ENCODE data around the gene KIRREL1.

Gene KIRREL1

GRCh38 chr1:157971769-157972168, 21.7 kb upstream of the KIRREL1 start:
- FAIRE-seq (no peak), DNase-seq (ENCODE audit: insufficient read length, low spot score) (no peak)
- no peak for TF ChIP-seq CTCF (IDR thresholded peaks at IDR 0.05; ENCODE audit: insufficient read depth, missing control alignments)

GRCh38 chr1:157975228-157975950, 18.1 kb upstream of the KIRREL1 start:
- DNase-seq (ENCODE audit: insufficient read length, low spot score) (no peak), FAIRE-seq (no peak)
- no peak for TF ChIP-seq CTCF (IDR thresholded peaks at IDR 0.05; ENCODE audit: insufficient read depth, missing control alignments)

- no peak for DNase-seq (ENCODE audit: insufficient read length, low spot score)
- FAIRE-seq = no peak
- no peak for TF ChIP-seq CTCF (IDR thresholded peaks at IDR 0.05; ENCODE audit: insufficient read depth, missing control alignments)
These were observed 16.6 kb upstream of the KIRREL1 start for GRCh38 chr1:157976888-157977287.

GRCh38 chr1:157978586-157979403, 14.7 kb upstream of the KIRREL1 start:
- DNase-seq (ENCODE audit: insufficient read length, low spot score) (no peak), FAIRE-seq (no peak)
- no peak for TF ChIP-seq CTCF (IDR thresholded peaks at IDR 0.05; ENCODE audit: insufficient read depth, missing control alignments)

- FAIRE-seq (no peak), DNase-seq (ENCODE audit: insufficient read length, low spot score) (no peak)
- TF ChIP-seq CTCF (IDR thresholded peaks at IDR 0.05; ENCODE audit: insufficient read depth, missing control alignments) = no peak
These were observed 11.3 kb upstream of the KIRREL1 start for GRCh38 chr1:157982136-157982535.

- FAIRE-seq (no peak), DNase-seq (ENCODE audit: insufficient read length, low spot score) (no peak)
- TF ChIP-seq CTCF (IDR thresholded peaks at IDR 0.05; ENCODE audit: insufficient read depth, missing control alignments) = no peak
These were observed 9.7 kb upstream of the KIRREL1 start for GRCh38 chr1:157983787-157984186.

- no peak for FAIRE-seq
- TF ChIP-seq CTCF (IDR thresholded peaks at IDR 0.05; ENCODE audit: insufficient read depth, missing control alignments) = no peak
These were observed 9.0 kb upstream of the KIRREL1 start for GRCh38 chr1:157984469-157984868.

More at GRCh38 chr1:157984469-157984868, 9.0 kb upstream of the KIRREL1 start:
- DNase-seq (ENCODE audit: insufficient read length, low spot score) = no peak
